HG03439 (cell line): ENCODE results near the gene IFNA17.
"Not testable (repeated sequence)": the region's sequence is repeated elsewhere in the genome, so short reads cannot be mapped to it uniquely, and the experiment has no call there.

Experiments used
- ATAC-seq: cut with Tn5 transposase; IDR thresholded peaks from one replicate; pipeline ENCODE4 v1.9.1; 2021; ENCODE audit warnings: mild to moderate bottlenecking, moderate library complexity; ENCODE audit not compliant: unreplicated experiment

IFNA17 gene

GRCh38 chr9:21228122-21228521, at the start of gene IFNA17:
Gene IFNA17 (minus strand): TSS chr9:21228222. CDS start chr9:21228173, 49 bp downstream.
- no peak for ATAC-seq

- ATAC-seq = no peak
Measured at GRCh38 chr9:21268347-21268657, 40.3 kb upstream of the IFNA17 start.

GRCh38 chr9:21267485-21268346, 39.7 kb upstream of the IFNA17 start:
- peak; percentile 49 for ATAC-seq

GRCh38 chr9:21266733-21267484, 38.9 kb upstream of the IFNA17 start:
- no peak for ATAC-seq

- no peak for ATAC-seq
Measured at GRCh38 chr9:21265421-21266189, 37.6 kb upstream of the IFNA17 start.

- no peak for ATAC-seq
Measured at GRCh38 chr9:21255538-21256212, 27.7 kb upstream of the IFNA17 start.

GRCh38 chr9:21252721-21253547, 24.9 kb upstream of the IFNA17 start:
- ATAC-seq = peak; percentile 84

- ATAC-seq = no peak
Measured at GRCh38 chr9:21251638-21252037, 23.6 kb upstream of the IFNA17 start.

- no peak for ATAC-seq
Measured at GRCh38 chr9:21251190-21251589, 23.2 kb upstream of the IFNA17 start.

- no peak for ATAC-seq
Measured at GRCh38 chr9:21244836-21245235, 16.8 kb upstream of the IFNA17 start.

GRCh38 chr9:21239911-21240310, 11.9 kb upstream of the IFNA17 start, which contains the start of gene IFNA14:
Gene IFNA14 (minus strand): TSS chr9:21240005. CDS start chr9:21239935, 70 bp downstream.
- ATAC-seq = no peak

- ATAC-seq = not testable (repeated sequence)
Measured at GRCh38 chr9:21236360-21236714, 8.3 kb upstream of the IFNA17 start.

- ATAC-seq = peak; percentile 75
Measured at GRCh38 chr9:21235468-21236359, 7.7 kb upstream of the IFNA17 start.

- ATAC-seq = no peak
Measured at GRCh38 chr9:21234153-21234687, 6.2 kb upstream of the IFNA17 start.

GRCh38 chr9:21233258-21233657, 5.2 kb upstream of the IFNA17 start:
- ATAC-seq = no peak

- ATAC-seq = not testable (repeated sequence)
Measured at GRCh38 chr9:21217211-21217610, 10.8 kb downstream of the IFNA17 start, which contains the start of gene IFNA16. Gene IFNA16 (minus strand): TSS chr9:21217311. CDS start chr9:21217305, 6 bp downstream.

- peak; percentile 60 for ATAC-seq
Measured at GRCh38 chr9:21213411-21214326, 14.4 kb downstream of the IFNA17 start.
